K562 (cell line): Measurements from ENCODE around the gene RCOR3.

Experiments used
- CTCF ChIP-seq, 3 experiments: IDR thresholded peaks in 2 of 3; conservative IDR thresholded peaks in 1 of 3; 2 replicates each; pipeline ENCODE4 v1.5.1; 2011 to 2012; ENCODE audit warnings: low read length in 3 of 3, mild to moderate bottlenecking in 3 of 3, control low read depth in 2 of 3, improper control_type of control experiment in 1 of 3, inconsistent platforms in 1 of 3, low read depth in 1 of 3, mixed read lengths in 1 of 3, moderate library complexity in 1 of 3; ENCODE audit not compliant: insufficient read depth in 2 of 3
- ETV6 ChIP-seq, 3 experiments: fragments of 150-350 bp in 1 of 3; sonication (generic) in 1 of 3; formaldehyde crosslinking in 1 of 3; IDR thresholded peaks; 2 replicates each; pipeline versions ENCODE4 v1.6.1 to v1.8.0; 2014 to 2022; ENCODE audit warnings: borderline replicate concordance in 2 of 3, low read depth in 2 of 3, antibody characterized with exemption in 1 of 3, low read length in 1 of 3, mild to moderate bottlenecking in 1 of 3, missing genetic modification reagents in 1 of 3
- POLR2A ChIP-seq: fragments of 450-650 bp; conservative IDR thresholded peaks from 2 replicates; pipeline ENCODE4 v1.6.1; 2016
- SP1 ChIP-seq: sonication (generic); formaldehyde crosslinking; IDR thresholded peaks from 2 replicates; pipeline ENCODE4 v1.8.1; 2022; ENCODE audit warnings: mild to moderate bottlenecking, missing genetic modification reagents
- TCF7 ChIP-seq: sonication (generic); IDR thresholded peaks from 2 replicates; pipeline ENCODE4 v1.6.1; 2016; ENCODE audit warnings: antibody characterized with exemption, borderline replicate concordance
- USF2 ChIP-seq: sonication (generic); formaldehyde crosslinking; IDR thresholded peaks from 2 replicates; pipeline ENCODE4 v1.5.0; 2020; ENCODE audit warnings: missing genetic modification reagents
- ZNF263 ChIP-seq: sonication (generic); formaldehyde crosslinking; IDR thresholded peaks from 2 replicates; pipeline ENCODE4 v1.8.0; 2022; ENCODE audit warnings: mild to moderate bottlenecking, missing genetic modification reagents, borderline replicate concordance
- ZNF3 ChIP-seq: fragments of 250-450 bp; sonication (Bioruptor Pico); IDR thresholded peaks from 2 replicates; pipeline ENCODE4 v1.5.0; 2021; ENCODE audit warnings: mild to moderate bottlenecking, moderate library complexity

GRCh38 chr1:211285196-211285595, 26.0 kb downstream of the RCOR3 start:
- TF ChIP-seq POLR2A (no peak), USF2 (CRISPR knock-in tag) (no peak), CTCF (IDR thresholded peaks at IDR 0.05 in 2 of 3, conservative IDR thresholded peaks at IDR 0.05 in 1 of 3; ENCODE audit: insufficient read depth in 2 of 3, low read depth in 1 of 3, low read length in 3 of 3) (no peak), TCF7 (no peak), ETV6 (IDR thresholded peaks at IDR 0.05; ENCODE audit: borderline replicate concordance in 1 of 2, low read depth in 2 of 2, low read length in 1 of 2) (no peak), ETV6 (CRISPR knock-in tag; IDR thresholded peaks at IDR 0.05; ENCODE audit: borderline replicate concordance) (no peak), ZNF263 (no peak), SP1 (CRISPR knock-in tag) (no peak), ZNF3 (CRISPR knock-in tag) (no peak)
